HepG2 (cell line): ENCODE results near the gene SLC45A3. TPM values are rescaled to one million over a fixed set of nuclear protein-coding genes. Genes with fewer than 3 reads are reported as not detected.

ENCODE experiments used
- CAMTA2 ChIP-seq: sonication (generic); formaldehyde crosslinking; IDR thresholded peaks from 2 replicates; pipeline ENCODE4 v1.4.0; 2020; ENCODE audit warnings: mild to moderate bottlenecking, missing genetic modification reagents, borderline replicate concordance
- EP300 ChIP-seq, 3 experiments: sonication (generic) in 1 of 3; formaldehyde crosslinking in 1 of 3; IDR thresholded peaks; 2 replicates each; pipeline versions ENCODE4 v1.5.1 to v1.6.1; 2011 to 2020; ENCODE audit warnings: low read depth in 2 of 3, low read length in 2 of 3, borderline replicate concordance in 1 of 3, improper control_type of control experiment in 1 of 3, mild to moderate bottlenecking in 1 of 3, missing genetic modification reagents in 1 of 3, moderate library complexity in 1 of 3
- FOXP1 ChIP-seq, 2 experiments: fragments of 450-650 bp in 1 of 2; IDR thresholded peaks; 2 replicates each; pipeline ENCODE4 v1.6.1; 2017 to 2018; ENCODE audit warnings: antibody characterized with exemption in 1 of 2
- GABPB1 ChIP-seq: IDR thresholded peaks from 2 replicates; pipeline ENCODE4 v1.6.1; 2016; ENCODE audit warnings: mild to moderate bottlenecking, missing genetic modification reagents, moderate library complexity, missing compliant biosample characterization
- HDAC2 ChIP-seq: sonication (generic); formaldehyde crosslinking; IDR thresholded peaks from 2 replicates; pipeline ENCODE4 v1.4.0; 2020; ENCODE audit warnings: missing genetic modification reagents
- HOXA5 ChIP-seq: sonication (generic); formaldehyde crosslinking; IDR thresholded peaks from 2 replicates; pipeline ENCODE4 v1.4.0; 2020; ENCODE audit warnings: missing genetic modification reagents
- HOXA9 ChIP-seq: sonication (generic); formaldehyde crosslinking; IDR thresholded peaks from 2 replicates; pipeline ENCODE4 v1.8.1; 2022; ENCODE audit warnings: missing genetic modification reagents, mild to moderate bottlenecking, moderate library complexity, borderline replicate concordance
- PCBP2 ChIP-seq: fragments of 200-400 bp; formaldehyde crosslinking; optimal IDR thresholded peaks from 2 replicates; pipeline ENCODE3; 2018; ENCODE audit warnings: low read length, low read depth; ENCODE audit not compliant: poor library complexity, severe bottlenecking
- TCF7L2 ChIP-seq: IDR thresholded peaks from 2 replicates; pipeline ENCODE4 v1.6.1; 2011; ENCODE audit warnings: mild to moderate bottlenecking, low read depth, low read length, moderate library complexity
- TMF1 ChIP-seq: sonication (generic); formaldehyde crosslinking; IDR thresholded peaks from 2 replicates; pipeline ENCODE4 v1.8.1; 2022; ENCODE audit warnings: low read depth, missing genetic modification reagents
- ZNF180 ChIP-seq: sonication (generic); formaldehyde crosslinking; IDR thresholded peaks from 2 replicates; pipeline ENCODE4 v1.4.0; 2020; ENCODE audit warnings: low read depth, missing genetic modification reagents, borderline replicate concordance
- ZNF251 ChIP-seq: sonication (generic); formaldehyde crosslinking; IDR thresholded peaks from 2 replicates; pipeline ENCODE4 v1.9.0; 2021; ENCODE audit warnings: mild to moderate bottlenecking, missing genetic modification reagents
- ZNF879 ChIP-seq: sonication (generic); formaldehyde crosslinking; IDR thresholded peaks from 2 replicates; pipeline ENCODE4 v1.8.1; 2023; ENCODE audit warnings: missing genetic modification reagents
- ZSCAN12 ChIP-seq: sonication (generic); formaldehyde crosslinking; IDR thresholded peaks from 2 replicates; pipeline ENCODE4 v1.9.0; 2021; ENCODE audit warnings: mild to moderate bottlenecking, missing genetic modification reagents
- polyA plus RNA-seq, 8 experiments: library from polyadenylated mRNA; depleted of rRNA in 3 of 8; stranded (reverse) in 7 of 8; unstranded in 1 of 8; fragments of >200 nt; fragmentation: Illumina TruSeq in 4 of 8; extraction: Trizol in 4 of 8; gene quantifications; 2 replicates each; pipeline versions ENCODE4 v1.2.1 to v1.2.3, GENCODE V29; 2011 to 2016; ENCODE audit warnings: low read depth in 4 of 8, missing spikeins in 1 of 8, mixed read lengths in 1 of 8; ENCODE audit not compliant: insufficient read depth in 1 of 8
- total RNA-seq, 5 experiments: library from RNA; depleted of rRNA; stranded (reverse); fragments of >200 nt; fragmentation: Illumina TruSeq; extraction: Trizol; gene quantifications; 2 replicates each; pipeline ENCODE4 v1.2.3, GENCODE V29; 2016; ENCODE audit warnings: low read depth in 1 of 5
- TF ChIP-seq, protein P1 (sequence below): sonication (generic); formaldehyde crosslinking; conservative IDR thresholded peaks from 2 replicates; pipeline ENCODE4 v1.8.0; 2022; ENCODE audit warnings: missing genetic modification reagents
- TF ChIP-seq, protein P2 (sequence below): IDR thresholded peaks from 2 replicates; pipeline ENCODE4 v1.4.0; 2020; ENCODE audit warnings: mild to moderate bottlenecking, missing genetic modification reagents
- TF ChIP-seq, protein P3 (sequence below): IDR thresholded peaks from 2 replicates; pipeline ENCODE4 v1.6.1; 2012; ENCODE audit warnings: low read depth, low read length, improper control_type of control experiment
- TF ChIP-seq, protein P4 (sequence below): sonication (generic); formaldehyde crosslinking; conservative IDR thresholded peaks from 2 replicates; pipeline ENCODE4 v1.4.0; 2020; ENCODE audit warnings: missing genetic modification reagents
- TF ChIP-seq, protein P5 (sequence below), 2 experiments: sonication (generic) in 1 of 2; formaldehyde crosslinking in 1 of 2; IDR thresholded peaks; 2 replicates each; pipeline versions ENCODE4 v1.4.0 to v1.6.1; 2018 to 2020; ENCODE audit warnings: missing genetic modification reagents in 2 of 2, borderline replicate concordance in 1 of 2, low read depth in 1 of 2, mild to moderate bottlenecking in 1 of 2, missing biosample characterization in 1 of 2

Gene SLC45A3
- total and polyA plus RNA-seq, 2 of the 13 experiments (the other 11 are each of a cell fraction or from before 2014, with no cell fraction given), result 3.4 to 4.1 TPM

DNA sequence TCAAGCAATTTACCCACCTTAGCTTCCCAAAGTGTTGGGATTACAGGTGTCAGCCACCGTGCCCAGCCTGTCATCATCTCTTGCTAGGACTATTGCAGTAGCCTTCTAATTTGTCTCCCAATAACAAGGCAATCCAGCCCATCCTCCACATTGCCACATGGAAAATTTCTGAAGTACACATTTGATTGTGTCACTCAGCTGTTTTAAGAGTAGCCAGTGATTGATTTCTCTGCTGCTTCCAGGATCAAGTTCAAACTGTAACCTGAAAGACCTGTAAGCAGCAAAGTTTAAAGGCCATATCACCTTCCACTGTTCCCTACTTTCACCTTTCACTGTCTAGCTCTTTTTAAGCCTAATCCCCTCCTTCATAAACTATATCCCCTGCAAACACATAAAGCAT, 40.7 kb downstream of the SLC45A3 start (continued):
- TF ChIP-seq, protein P1, sequence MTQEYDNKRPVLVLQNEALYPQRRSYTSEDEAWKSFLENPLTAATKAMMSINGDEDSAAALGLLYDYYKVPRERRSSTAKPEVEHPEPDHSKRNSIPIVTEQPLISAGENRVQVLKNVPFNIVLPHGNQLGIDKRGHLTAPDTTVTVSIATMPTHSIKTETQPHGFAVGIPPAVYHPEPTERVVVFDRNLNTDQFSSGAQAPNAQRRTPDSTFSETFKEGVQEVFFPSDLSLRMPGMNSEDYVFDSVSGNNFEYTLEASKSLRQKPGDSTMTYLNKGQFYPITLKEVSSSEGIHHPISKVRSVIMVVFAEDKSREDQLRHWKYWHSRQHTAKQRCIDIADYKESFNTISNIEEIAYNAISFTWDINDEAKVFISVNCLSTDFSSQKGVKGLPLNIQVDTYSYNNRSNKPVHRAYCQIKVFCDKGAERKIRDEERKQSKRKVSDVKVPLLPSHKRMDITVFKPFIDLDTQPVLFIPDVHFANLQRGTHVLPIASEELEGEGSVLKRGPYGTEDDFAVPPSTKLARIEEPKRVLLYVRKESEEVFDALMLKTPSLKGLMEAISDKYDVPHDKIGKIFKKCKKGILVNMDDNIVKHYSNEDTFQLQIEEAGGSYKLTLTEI (CRISPR knock-in tag), result no peak
- 0 out of 2 replicates have a peak, but pooled peaks have one; percentile 13 for TF ChIP-seq GABPB1 (CRISPR knock-in tag)
- TF ChIP-seq, protein P2, sequence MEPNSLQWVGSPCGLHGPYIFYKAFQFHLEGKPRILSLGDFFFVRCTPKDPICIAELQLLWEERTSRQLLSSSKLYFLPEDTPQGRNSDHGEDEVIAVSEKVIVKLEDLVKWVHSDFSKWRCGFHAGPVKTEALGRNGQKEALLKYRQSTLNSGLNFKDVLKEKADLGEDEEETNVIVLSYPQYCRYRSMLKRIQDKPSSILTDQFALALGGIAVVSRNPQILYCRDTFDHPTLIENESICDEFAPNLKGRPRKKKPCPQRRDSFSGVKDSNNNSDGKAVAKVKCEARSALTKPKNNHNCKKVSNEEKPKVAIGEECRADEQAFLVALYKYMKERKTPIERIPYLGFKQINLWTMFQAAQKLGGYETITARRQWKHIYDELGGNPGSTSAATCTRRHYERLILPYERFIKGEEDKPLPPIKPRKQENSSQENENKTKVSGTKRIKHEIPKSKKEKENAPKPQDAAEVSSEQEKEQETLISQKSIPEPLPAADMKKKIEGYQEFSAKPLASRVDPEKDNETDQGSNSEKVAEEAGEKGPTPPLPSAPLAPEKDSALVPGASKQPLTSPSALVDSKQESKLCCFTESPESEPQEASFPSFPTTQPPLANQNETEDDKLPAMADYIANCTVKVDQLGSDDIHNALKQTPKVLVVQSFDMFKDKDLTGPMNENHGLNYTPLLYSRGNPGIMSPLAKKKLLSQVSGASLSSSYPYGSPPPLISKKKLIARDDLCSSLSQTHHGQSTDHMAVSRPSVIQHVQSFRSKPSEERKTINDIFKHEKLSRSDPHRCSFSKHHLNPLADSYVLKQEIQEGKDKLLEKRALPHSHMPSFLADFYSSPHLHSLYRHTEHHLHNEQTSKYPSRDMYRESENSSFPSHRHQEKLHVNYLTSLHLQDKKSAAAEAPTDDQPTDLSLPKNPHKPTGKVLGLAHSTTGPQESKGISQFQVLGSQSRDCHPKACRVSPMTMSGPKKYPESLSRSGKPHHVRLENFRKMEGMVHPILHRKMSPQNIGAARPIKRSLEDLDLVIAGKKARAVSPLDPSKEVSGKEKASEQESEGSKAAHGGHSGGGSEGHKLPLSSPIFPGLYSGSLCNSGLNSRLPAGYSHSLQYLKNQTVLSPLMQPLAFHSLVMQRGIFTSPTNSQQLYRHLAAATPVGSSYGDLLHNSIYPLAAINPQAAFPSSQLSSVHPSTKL (CRISPR knock-in tag), result peak; percentile 64
- TF ChIP-seq PCBP2, result no peak
- no peak for TF ChIP-seq ZSCAN12
- no peak for TF ChIP-seq ZNF180 (CRISPR knock-in tag)
- no peak for TF ChIP-seq CAMTA2 (CRISPR knock-in tag)
- peak in 1 of 2 experiments; percentile 41; a peak in 1 of 4 replicates for TF ChIP-seq EP300 (IDR thresholded peaks at IDR 0.05; ENCODE audit: low read depth in 2 of 2, low read length in 2 of 2)
- no peak for TF ChIP-seq EP300 (CRISPR knock-in tag; IDR thresholded peaks at IDR 0.05; ENCODE audit: borderline replicate concordance)
- TF ChIP-seq FOXP1 (IDR thresholded peaks at IDR 0.05), result no peak
- TF ChIP-seq FOXP1 (CRISPR knock-in tag; IDR thresholded peaks at IDR 0.05), result peak; percentile 57; the same call in 1 of the 2 replicates
- TF ChIP-seq HOXA9, result no peak
- no peak for TF ChIP-seq ZNF879 (CRISPR knock-in tag)
- 0 out of 2 replicates have a peak, but pooled peaks have one; percentile 23 for TF ChIP-seq HDAC2
- TF ChIP-seq TMF1 (CRISPR knock-in tag), result no peak
- TF ChIP-seq TCF7L2, result no peak
- TF ChIP-seq, protein P3, sequence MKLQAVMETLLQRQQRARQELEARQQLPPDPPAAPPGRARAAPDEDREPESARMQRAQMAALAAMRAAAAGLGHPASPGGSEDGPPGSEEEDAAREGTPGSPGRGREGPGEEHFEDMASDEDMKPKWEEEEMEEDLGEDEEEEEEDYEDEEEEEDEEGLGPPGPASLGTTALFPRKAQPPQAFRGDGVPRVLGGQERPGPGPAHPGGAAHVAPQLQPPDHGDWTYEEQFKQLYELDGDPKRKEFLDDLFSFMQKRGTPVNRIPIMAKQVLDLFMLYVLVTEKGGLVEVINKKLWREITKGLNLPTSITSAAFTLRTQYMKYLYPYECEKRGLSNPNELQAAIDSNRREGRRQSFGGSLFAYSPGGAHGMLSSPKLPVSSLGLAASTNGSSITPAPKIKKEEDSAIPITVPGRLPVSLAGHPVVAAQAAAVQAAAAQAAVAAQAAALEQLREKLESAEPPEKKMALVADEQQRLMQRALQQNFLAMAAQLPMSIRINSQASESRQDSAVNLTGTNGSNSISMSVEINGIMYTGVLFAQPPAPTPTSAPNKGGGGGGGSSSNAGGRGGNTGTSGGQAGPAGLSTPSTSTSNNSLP, result 0 out of 2 replicates have a peak, but pooled peaks have one; percentile 11
- no peak for TF ChIP-seq ZNF251 (CRISPR knock-in tag)
- TF ChIP-seq, protein P4, sequence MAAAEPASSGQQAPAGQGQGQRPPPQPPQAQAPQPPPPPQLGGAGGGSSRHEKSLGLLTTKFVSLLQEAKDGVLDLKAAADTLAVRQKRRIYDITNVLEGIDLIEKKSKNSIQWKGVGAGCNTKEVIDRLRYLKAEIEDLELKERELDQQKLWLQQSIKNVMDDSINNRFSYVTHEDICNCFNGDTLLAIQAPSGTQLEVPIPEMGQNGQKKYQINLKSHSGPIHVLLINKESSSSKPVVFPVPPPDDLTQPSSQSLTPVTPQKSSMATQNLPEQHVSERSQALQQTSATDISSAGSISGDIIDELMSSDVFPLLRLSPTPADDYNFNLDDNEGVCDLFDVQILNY (CRISPR knock-in tag), result no peak
- no peak for TF ChIP-seq HOXA5 (CRISPR knock-in tag)
- TF ChIP-seq, protein P5, sequence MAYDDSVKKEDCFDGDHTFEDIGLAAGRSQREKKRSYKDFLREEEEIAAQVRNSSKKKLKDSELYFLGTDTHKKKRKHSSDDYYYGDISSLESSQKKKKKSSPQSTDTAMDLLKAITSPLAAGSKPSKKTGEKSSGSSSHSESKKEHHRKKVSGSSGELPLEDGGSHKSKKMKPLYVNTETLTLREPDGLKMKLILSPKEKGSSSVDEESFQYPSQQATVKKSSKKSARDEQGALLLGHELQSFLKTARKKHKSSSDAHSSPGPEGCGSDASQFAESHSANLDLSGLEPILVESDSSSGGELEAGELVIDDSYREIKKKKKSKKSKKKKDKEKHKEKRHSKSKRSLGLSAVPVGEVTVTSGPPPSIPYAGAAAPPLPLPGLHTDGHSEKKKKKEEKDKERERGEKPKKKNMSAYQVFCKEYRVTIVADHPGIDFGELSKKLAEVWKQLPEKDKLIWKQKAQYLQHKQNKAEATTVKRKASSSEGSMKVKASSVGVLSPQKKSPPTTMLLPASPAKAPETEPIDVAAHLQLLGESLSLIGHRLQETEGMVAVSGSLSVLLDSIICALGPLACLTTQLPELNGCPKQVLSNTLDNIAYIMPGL (CRISPR knock-in tag; IDR thresholded peaks at IDR 0.05; ENCODE audit: borderline replicate concordance in 1 of 2, low read depth in 1 of 2), result no peak
